ENCODE data around the gene CIART.
"Not testable (repeated sequence)": the region's sequence is repeated elsewhere in the genome, so short reads cannot be mapped to it uniquely, and the experiment has no call there.

- TF ChIP-seq, protein P1, sequence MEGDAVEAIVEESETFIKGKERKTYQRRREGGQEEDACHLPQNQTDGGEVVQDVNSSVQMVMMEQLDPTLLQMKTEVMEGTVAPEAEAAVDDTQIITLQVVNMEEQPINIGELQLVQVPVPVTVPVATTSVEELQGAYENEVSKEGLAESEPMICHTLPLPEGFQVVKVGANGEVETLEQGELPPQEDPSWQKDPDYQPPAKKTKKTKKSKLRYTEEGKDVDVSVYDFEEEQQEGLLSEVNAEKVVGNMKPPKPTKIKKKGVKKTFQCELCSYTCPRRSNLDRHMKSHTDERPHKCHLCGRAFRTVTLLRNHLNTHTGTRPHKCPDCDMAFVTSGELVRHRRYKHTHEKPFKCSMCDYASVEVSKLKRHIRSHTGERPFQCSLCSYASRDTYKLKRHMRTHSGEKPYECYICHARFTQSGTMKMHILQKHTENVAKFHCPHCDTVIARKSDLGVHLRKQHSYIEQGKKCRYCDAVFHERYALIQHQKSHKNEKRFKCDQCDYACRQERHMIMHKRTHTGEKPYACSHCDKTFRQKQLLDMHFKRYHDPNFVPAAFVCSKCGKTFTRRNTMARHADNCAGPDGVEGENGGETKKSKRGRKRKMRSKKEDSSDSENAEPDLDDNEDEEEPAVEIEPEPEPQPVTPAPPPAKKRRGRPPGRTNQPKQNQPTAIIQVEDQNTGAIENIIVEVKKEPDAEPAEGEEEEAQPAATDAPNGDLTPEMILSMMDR (IDR thresholded peaks at IDR 0.05 in 8 of 11, conservative IDR thresholded peaks at IDR 0.05 in 3 of 11): not testable (repeated sequence)
- not testable (repeated sequence) for TF ChIP-seq POLR2A (IDR thresholded peaks at IDR 0.05)
These were observed 32.3 kb downstream of the CIART start for GRCh38 chr1:150314691-150315090.

Measured in spleen (tissue), 7 donors.